K562 (cell line): ENCODE data around the gene HNRNPU. TPM values are rescaled to one million over a fixed set of nuclear protein-coding genes. Genes with fewer than 3 reads are reported as not detected.

Source experiments
- ATAC-seq: fragments of 200-7000 bp; cut with Tn5 transposase; 3 replicates; pipeline ENCODE4 v1.9.1; 2020; ENCODE audit warnings: moderate library complexity
- BruUV-seq: library from RNA; stranded (reverse); fragments of 400-500 nt; replicated peaks from 2 replicates; lab custom pipeline; 2021; lab: Mats Ljungman, UMichigan
- CTCF ChIA-PET: fragments of 300-600 bp; formaldehyde crosslinking; extraction: SDS; loops from one replicate; lab custom pipeline; 2021; ENCODE audit warnings: low intra/inter-chr PET ratio; lab: Yijun Ruan, JAX
- POLR2A ChIA-PET: fragments of 300-600, 350-650 bp; sonication (Branson Sonifier 250); formaldehyde crosslinking; extraction: SDS; loops from one replicate; lab custom pipeline; 2021; ENCODE audit warnings: antibody characterized with exemption, inconsistent platforms; lab: Yijun Ruan, JAX
- DNase-seq, 4 experiments: peaks; one replicate each; pipeline versions ENCODE4 v3.0.0 to v3.0.0-alpha.2; 2011 to 2018; ENCODE audit warnings: low spot score in 3 of 4, mixed read lengths in 3 of 4; ENCODE audit errors: extremely low read depth in 1 of 4
- FAIRE-seq: peaks from 2 replicates; lab custom pipeline; 2011; peaks lifted over from hg19 to GRCh38; lab: Jason Lieb, UNC
- H2AFZ ChIP-seq: 2 replicates; pipeline ENCODE4 v1.6.0; 2011; ENCODE audit warnings: low read depth, low read length, control low read depth, inconsistent platforms
- H3K27ac ChIP-seq: fragments of 200-600 bp; 3 replicates; pipeline ENCODE4 v1.8.0; 2011; ENCODE audit warnings: low read depth, mild to moderate bottlenecking, control low read depth, inconsistent platforms, low read length, moderate library complexity, mixed read lengths; ENCODE audit errors: extremely low read depth
- H3K27me3 ChIP-seq, 2 experiments: fragments of 300-600 bp in 1 of 2; 2 replicates in 1 of 2; 3 replicates in 1 of 2; pipeline versions ENCODE4 v1.6.0 to v1.8.0; 2011; ENCODE audit warnings: inconsistent platforms in 2 of 2, low read length in 2 of 2, mild to moderate bottlenecking in 1 of 2, mixed read lengths in 1 of 2, moderate library complexity in 1 of 2; ENCODE audit not compliant: control insufficient read depth in 2 of 2, insufficient read depth in 2 of 2
- H3K36me3 ChIP-seq: fragments of 300-600 bp; 3 replicates; pipeline ENCODE4 v1.8.0; 2011; ENCODE audit warnings: mild to moderate bottlenecking, low read length, inconsistent platforms; ENCODE audit not compliant: control insufficient read depth, insufficient read depth
- H3K4me1 ChIP-seq, 2 experiments: fragments of 200-600 bp in 1 of 2; replicated peaks in 1 of 2; 2 replicates in 1 of 2; 3 replicates in 1 of 2; pipeline versions ENCODE4 v1.5.1 to v1.8.0; 2011; ENCODE audit warnings: inconsistent platforms in 2 of 2, low read length in 2 of 2, mild to moderate bottlenecking in 1 of 2, mixed read lengths in 1 of 2, moderate library complexity in 1 of 2; ENCODE audit not compliant: control insufficient read depth in 2 of 2, insufficient read depth in 2 of 2
- H3K4me2 ChIP-seq: 2 replicates; pipeline ENCODE4 v1.6.1; 2011; ENCODE audit warnings: low read length, control low read depth, inconsistent platforms, mixed read lengths; ENCODE audit not compliant: insufficient read depth
- H3K4me3 ChIP-seq: fragments of 200-600 bp; sonication (generic), shearing (Covaris generic); 2 replicates; pipeline ENCODE4 v1.5.1; 2016; ENCODE audit warnings: control low read depth, inconsistent platforms
- H3K79me2 ChIP-seq: fragments of 200-600 bp; 3 replicates; pipeline ENCODE4 v1.8.0; 2011; ENCODE audit warnings: low read length, inconsistent platforms; ENCODE audit not compliant: control insufficient read depth, insufficient read depth
- H3K9ac ChIP-seq, 2 experiments: 2 replicates each; pipeline versions ENCODE4 v1.6.0 to v1.6.1; 2011; ENCODE audit warnings: low read depth in 2 of 2, low read length in 2 of 2, control low read depth in 1 of 2, inconsistent platforms in 1 of 2, mild to moderate bottlenecking in 1 of 2, mixed read lengths in 1 of 2; ENCODE audit not compliant: insufficient read depth in 1 of 2
- H3K9me1 ChIP-seq: one replicate; pipeline ENCODE4 v1.6.0; 2011; ENCODE audit warnings: inconsistent platforms, mild to moderate bottlenecking, low read length, moderate library complexity; ENCODE audit not compliant: control insufficient read depth, insufficient read depth
- H3K9me3 ChIP-seq: replicated peaks from 2 replicates; pipeline ENCODE4 v1.5.1; 2011; ENCODE audit warnings: low read depth, low read length, inconsistent platforms; ENCODE audit not compliant: control insufficient read depth, insufficient read depth
- H4K20me1 ChIP-seq: replicated peaks from 2 replicates; pipeline ENCODE4 v1.6.1; 2011; ENCODE audit warnings: low read length, inconsistent platforms, mixed read lengths; ENCODE audit not compliant: control insufficient read depth, insufficient read depth
- RREB1 ChIP-seq: fragments of 250-450 bp; sonication (Bioruptor Pico); IDR thresholded peaks from 2 replicates; pipeline ENCODE4 v1.4.0; 2020
- YY1 ChIP-seq, 3 experiments: IDR thresholded peaks; 2 replicates each; pipeline ENCODE4 v1.6.1; 2011; ENCODE audit warnings: low read length in 2 of 3, mild to moderate bottlenecking in 2 of 3, moderate library complexity in 2 of 3, borderline replicate concordance in 1 of 3, control low read depth in 1 of 3, low read depth in 1 of 3; ENCODE audit not compliant: insufficient read depth in 3 of 3, insufficient replicate concordance in 2 of 3, control insufficient read depth in 1 of 3, insufficient read length in 1 of 3; ENCODE audit errors: extremely low read depth in 1 of 3
- ZBTB17 ChIP-seq: fragments of 450-650 bp; formaldehyde crosslinking; IDR thresholded peaks from 2 replicates; pipeline ENCODE4 v1.4.0; 2020; ENCODE audit warnings: mild to moderate bottlenecking
- ZNF75A ChIP-seq: fragments of 450-650 bp; formaldehyde crosslinking; IDR thresholded peaks from 2 replicates; pipeline ENCODE4 v1.4.0; 2020; ENCODE audit warnings: mild to moderate bottlenecking
- WGBS: fragments of 100-300 bp; shearing (Covaris generic); methylation state at CpG from one replicate; pipeline ENCODE4 v1.1.6; 2016; ENCODE audit warnings: low coverage, mixed read lengths; ENCODE audit not compliant: insufficient coverage; ENCODE audit errors: missing lambda C conversion rate; 5-methylcytosine and 5-hydroxymethylcytosine counted together
- in situ Hi-C: fragments of 300-500 bp; cut with MboI; formaldehyde crosslinking; loops from 4 replicates; pipeline ENCODE4 v1.15.0; 2018; ENCODE audit warnings: inconsistent platforms, mixed read lengths
- intact Hi-C: fragments of 100-400 bp; cut with micrococcal nuclease; formaldehyde crosslinking; loops from 2 replicates; pipeline ENCODE4 v1.14.2; 2022
- polyA plus RNA-seq, 8 experiments: library from polyadenylated mRNA; depleted of rRNA in 4 of 8; stranded (reverse) in 5 of 8; unstranded in 3 of 8; fragments of >200 nt; fragmentation: Nextera tagmentation in 2 of 8; fragmentation: Illumina TruSeq in 1 of 8; extraction: Ambion mirVana in 2 of 8; extraction: Trizol in 1 of 8; gene quantifications; 2 replicates each; pipeline versions ENCODE4 v1.2.1 to v1.2.3, GENCODE V29; 2011 to 2014; ENCODE audit warnings: inconsistent platforms in 1 of 8, missing spikeins in 1 of 8
- total RNA-seq, 7 experiments: library from RNA; depleted of rRNA in 6 of 7; stranded (reverse); fragments of >200 nt in 6 of 7; fragmentation: Illumina TruSeq in 2 of 7; extraction: Trizol in 2 of 7; gene quantifications; 2 replicates each; pipeline versions ENCODE4 v1.2.1 to v1.2.3, GENCODE V29; 2011 to 2021; ENCODE audit warnings: low replicate concordance in 1 of 7
- TF ChIP-seq, protein P1 (sequence below): IDR thresholded peaks from 2 replicates; pipeline ENCODE4 v1.6.1; 2016; ENCODE audit warnings: missing genetic modification characterization, missing compliant biosample characterization
- TF ChIP-seq, protein P2 (sequence below), 2 experiments: fragments of 450-650 bp; conservative IDR thresholded peaks; 2 replicates each; pipeline ENCODE4 v1.6.1; 2017; ENCODE audit warnings: mild to moderate bottlenecking in 2 of 2, moderate library complexity in 2 of 2
- TF ChIP-seq, protein P3 (sequence below): fragments of 450-650 bp; IDR thresholded peaks from 2 replicates; pipeline ENCODE4 v1.6.1; 2017; ENCODE audit warnings: antibody characterized with exemption

The HNRNPU gene
- total and polyA plus RNA-seq, 9 of the 15 experiments (the other 6 are each of a cell fraction or from before 2014, with no cell fraction given) = 159 to 777 (median 577) TPM

DNA sequence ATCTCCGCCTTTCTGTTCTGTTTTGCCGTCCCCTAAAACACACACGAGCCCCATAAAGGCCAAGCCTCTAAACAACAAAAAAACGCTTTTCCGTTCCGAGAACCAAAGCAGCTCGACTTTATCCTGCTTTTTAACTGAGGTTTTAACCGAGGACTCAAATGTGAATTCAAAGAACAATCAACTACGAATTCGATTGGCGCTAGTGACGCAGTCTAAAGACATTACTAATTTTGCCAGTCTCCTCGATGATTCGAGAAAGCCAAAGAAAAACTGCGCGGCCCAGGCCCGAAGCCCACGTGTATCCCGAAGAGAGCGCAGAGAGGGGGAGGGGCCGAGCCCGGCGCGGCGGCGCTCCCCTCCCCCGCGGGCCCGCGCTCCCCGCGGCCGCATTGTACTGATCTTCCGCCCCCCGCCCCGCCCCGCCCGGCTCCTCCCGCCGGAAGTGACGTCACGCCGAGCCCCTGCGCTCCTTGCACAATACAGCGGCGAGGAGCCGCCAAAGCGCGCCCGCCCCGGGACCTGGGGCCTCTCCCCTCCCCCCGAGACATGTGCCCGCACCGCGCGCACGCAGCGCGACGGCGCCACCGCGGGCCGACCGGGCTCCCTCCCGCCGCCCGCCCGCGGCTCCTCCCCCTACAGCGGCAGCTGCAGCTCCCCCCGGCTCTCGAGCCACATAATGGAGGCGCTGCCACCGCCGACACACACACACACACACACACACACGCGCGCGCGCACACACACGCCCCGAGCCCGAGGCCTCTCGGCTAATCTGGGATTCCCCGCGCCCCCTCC lies 1.4 kb downstream of the HNRNPU start:
- POLR2A ChIA-PET = interaction anchor here (0.6 to 24.0 kb wide), 9 partner anchors 14 to 1021 kb away, joined by 3 to 485 read pairs (median 4); partner anchors contain the start of gene COX20
- in situ Hi-C loops (loop anchor here (5.0 kb wide), 1 partner anchor 179 kb away; no protein-coding TSS in a partner anchor), intact Hi-C loops (loop anchor here (5.0 kb wide), 1 partner anchor 1606 kb away; the partner anchor contains the start of genes CEP170 and SDCCAG8)
- DNase-seq = peak; percentile 89 to 99 (median 92)
- H3K9me3 ChIP-seq = no peaks in the 10 kb centered on the region
- peaks cover 84% of the 10 kb centered on the region for H3K79me2 ChIP-seq
- peaks cover 2% of the 10 kb centered on the region for H3K9me1 ChIP-seq
- H4K20me1 ChIP-seq = peaks cover 46% of the 10 kb centered on the region
- FAIRE-seq = peak; percentile 60
- H3K4me1 ChIP-seq = peaks cover 15% of the 10 kb centered on the region in 2 experiments; a peak in 4 of 5 replicates
- H3K4me2 ChIP-seq = peak overlapping the region; percentile 93
- ATAC-seq = peak; percentile 78
- BruUV-seq = no TSS peak
- H3K9ac ChIP-seq = peak overlapping the region; percentile 98 to 100
- H3K36me3 ChIP-seq = peaks cover 56% of the 10 kb centered on the region
- CTCF ChIA-PET = interaction anchor here (0.6 to 1.2 kb wide), 2 partner anchors 108 to 1383 kb away, joined by 3 read pairs; no protein-coding TSS in a partner anchor
- no peaks in the 10 kb centered on the region for H3K27me3 ChIP-seq
- H2AFZ ChIP-seq = no peak overlapping the region
- peak overlapping the region; percentile 96 for H3K4me3 ChIP-seq
- under 1% methylated on average over 45 of the region's 87 CpGs for WGBS
- peak overlapping the region; percentile 98 for H3K27ac ChIP-seq
- TF ChIP-seq, protein P1, sequence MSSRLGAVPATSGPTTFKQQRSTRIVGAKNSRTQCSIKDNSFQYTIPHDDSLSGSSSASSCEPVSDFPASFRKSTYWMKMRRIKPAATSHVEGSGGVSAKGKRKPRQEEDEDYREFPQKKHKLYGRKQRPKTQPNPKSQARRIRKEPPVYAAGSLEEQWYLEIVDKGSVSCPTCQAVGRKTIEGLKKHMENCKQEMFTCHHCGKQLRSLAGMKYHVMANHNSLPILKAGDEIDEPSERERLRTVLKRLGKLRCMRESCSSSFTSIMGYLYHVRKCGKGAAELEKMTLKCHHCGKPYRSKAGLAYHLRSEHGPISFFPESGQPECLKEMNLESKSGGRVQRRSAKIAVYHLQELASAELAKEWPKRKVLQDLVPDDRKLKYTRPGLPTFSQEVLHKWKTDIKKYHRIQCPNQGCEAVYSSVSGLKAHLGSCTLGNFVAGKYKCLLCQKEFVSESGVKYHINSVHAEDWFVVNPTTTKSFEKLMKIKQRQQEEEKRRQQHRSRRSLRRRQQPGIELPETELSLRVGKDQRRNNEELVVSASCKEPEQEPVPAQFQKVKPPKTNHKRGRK (tag) = no peak
- TF ChIP-seq, protein P2, sequence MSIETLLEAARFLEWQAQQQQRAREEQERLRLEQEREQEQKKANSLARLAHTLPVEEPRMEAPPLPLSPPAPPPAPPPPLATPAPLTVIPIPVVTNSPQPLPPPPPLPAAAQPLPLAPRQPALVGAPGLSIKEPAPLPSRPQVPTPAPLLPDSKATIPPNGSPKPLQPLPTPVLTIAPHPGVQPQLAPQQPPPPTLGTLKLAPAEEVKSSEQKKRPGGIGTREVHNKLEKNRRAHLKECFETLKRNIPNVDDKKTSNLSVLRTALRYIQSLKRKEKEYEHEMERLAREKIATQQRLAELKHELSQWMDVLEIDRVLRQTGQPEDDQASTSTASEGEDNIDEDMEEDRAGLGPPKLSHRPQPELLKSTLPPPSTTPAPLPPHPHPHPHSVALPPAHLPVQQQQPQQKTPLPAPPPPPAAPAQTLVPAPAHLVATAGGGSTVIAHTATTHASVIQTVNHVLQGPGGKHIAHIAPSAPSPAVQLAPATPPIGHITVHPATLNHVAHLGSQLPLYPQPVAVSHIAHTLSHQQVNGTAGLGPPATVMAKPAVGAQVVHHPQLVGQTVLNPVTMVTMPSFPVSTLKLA (conservative IDR thresholded peaks at IDR 0.05) = peak; percentile 98 to 99
- TF ChIP-seq, protein P3, sequence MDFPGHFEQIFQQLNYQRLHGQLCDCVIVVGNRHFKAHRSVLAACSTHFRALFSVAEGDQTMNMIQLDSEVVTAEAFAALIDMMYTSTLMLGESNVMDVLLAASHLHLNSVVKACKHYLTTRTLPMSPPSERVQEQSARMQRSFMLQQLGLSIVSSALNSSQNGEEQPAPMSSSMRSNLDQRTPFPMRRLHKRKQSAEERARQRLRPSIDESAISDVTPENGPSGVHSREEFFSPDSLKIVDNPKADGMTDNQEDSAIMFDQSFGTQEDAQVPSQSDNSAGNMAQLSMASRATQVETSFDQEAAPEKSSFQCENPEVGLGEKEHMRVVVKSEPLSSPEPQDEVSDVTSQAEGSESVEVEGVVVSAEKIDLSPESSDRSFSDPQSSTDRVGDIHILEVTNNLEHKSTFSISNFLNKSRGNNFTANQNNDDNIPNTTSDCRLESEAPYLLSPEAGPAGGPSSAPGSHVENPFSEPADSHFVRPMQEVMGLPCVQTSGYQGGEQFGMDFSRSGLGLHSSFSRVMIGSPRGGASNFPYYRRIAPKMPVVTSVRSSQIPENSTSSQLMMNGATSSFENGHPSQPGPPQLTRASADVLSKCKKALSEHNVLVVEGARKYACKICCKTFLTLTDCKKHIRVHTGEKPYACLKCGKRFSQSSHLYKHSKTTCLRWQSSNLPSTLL = no peak
- TF ChIP-seq ZBTB17 (CRISPR knock-in tag) = peak; percentile 19; the same call in 1 of the 2 replicates
- no peak; the same call in 1 of the 2 replicates for TF ChIP-seq RREB1
- TF ChIP-seq YY1 (IDR thresholded peaks at IDR 0.05; ENCODE audit: borderline replicate concordance in 1 of 3, control insufficient read depth in 1 of 3, extremely low read depth in 1 of 3, insufficient read depth in 3 of 3, insufficient read length in 1 of 3, insufficient replicate concordance in 2 of 3, low read depth in 1 of 3, low read length in 2 of 3) = peak; percentile 56 to 89 (median 87)
- no peak for TF ChIP-seq ZNF75A (CRISPR knock-in tag)
